ENCODE measurements around the gene PKNOX2.

PKNOX2 gene

DNA sequence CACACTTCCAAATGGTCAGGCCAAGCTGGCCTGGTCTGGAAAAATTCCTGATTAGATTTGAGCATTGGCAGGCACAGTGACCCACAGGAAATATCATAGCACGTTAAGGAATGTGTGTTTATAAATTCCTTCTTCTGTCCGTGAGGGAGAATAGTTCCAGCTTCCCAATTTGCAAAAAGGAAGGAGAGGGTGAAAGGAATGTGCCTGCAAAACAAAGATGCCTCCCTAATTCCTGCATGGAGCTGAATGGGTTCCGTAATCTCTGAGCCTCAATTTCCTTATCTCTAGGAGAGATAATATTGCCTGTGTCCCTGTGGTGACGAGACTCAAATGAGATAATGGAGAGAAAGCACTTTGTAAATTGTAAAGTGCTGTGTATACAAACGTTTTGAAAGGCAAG, 226.4 kb downstream of the PKNOX2 start:
- no peak for DNase-seq

DNA sequence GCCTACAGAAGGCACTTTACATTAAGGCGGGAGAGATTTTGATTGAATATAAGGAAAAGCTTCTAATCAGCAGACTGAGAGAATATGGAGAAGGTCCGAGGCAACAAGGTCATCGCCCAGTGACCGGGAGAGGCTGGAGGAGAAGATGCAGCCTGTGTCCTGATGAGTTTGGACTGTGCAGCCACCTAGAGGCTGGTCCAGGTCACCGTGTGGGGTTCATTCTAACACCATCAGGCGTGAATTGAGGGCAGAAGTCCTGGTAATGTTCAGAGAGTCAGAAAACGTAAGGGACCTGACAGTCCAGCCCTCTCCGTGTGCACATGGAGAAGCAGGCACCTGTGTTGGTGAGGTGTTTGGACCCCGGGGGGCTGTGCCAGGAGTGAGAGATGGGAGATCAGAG, 228.8 kb downstream of the PKNOX2 start:
- no peak for DNase-seq

DNA sequence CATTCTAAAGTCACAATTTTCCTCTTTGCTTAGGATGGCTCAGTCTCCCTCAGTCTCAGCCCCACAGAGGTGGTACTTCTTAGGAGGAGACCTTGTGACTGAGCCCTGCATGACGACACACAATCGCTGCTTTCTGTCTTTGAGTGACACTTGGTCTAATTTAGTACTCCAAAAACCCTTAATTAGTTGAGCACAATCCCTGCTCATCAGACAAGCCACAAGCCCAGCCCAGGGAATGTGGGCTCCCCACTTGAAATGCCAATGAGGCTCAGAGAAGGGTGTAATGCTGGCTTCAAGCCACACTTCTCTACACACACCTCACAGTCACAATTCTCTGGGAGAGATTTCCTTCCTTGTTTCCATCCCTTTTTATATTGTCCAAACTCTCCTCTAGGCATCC, 229.7 kb downstream of the PKNOX2 start:
- DNase-seq, result no peak

DNA sequence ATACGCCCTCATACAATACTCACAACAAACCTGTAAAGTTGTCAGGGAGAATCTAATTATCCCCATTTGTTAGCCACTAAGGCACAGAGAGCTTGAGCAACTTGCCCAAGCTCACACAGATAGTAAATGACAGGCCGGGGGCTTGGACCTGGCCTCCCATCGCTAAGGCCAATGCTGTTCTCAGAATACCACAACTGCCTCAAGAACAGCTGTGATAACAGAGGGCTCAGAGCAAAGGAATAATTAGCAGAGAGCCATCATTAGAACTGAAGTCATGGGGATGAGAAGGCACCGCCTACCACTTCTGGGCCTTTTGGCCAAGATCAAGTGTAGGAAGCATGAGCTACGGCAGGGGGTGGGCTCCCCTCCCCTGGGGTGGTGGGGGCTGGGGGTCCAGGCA, 232.9 kb downstream of the PKNOX2 start:
- DNase-seq, result no peak

DNA sequence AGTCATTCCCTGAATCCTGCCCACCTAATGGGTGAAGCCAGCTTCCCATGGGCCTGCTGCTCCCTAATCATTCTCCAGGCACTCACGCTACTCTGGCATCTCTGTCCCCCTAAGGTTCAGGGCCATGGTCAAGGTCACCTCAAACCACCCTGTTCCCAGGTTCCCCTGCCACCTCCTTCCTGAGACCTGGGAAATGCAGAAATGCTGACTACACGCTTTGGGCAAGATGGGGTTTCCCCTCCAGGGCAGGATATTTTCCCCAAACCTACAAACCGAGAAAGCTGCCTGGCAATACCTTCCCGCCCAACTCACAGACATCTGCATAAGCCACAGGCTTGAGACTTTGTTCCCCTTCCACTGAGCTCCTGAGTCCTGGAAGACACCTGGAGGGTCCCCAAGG, 233.9 kb downstream of the PKNOX2 start:
- DNase-seq, result no peak

DNA sequence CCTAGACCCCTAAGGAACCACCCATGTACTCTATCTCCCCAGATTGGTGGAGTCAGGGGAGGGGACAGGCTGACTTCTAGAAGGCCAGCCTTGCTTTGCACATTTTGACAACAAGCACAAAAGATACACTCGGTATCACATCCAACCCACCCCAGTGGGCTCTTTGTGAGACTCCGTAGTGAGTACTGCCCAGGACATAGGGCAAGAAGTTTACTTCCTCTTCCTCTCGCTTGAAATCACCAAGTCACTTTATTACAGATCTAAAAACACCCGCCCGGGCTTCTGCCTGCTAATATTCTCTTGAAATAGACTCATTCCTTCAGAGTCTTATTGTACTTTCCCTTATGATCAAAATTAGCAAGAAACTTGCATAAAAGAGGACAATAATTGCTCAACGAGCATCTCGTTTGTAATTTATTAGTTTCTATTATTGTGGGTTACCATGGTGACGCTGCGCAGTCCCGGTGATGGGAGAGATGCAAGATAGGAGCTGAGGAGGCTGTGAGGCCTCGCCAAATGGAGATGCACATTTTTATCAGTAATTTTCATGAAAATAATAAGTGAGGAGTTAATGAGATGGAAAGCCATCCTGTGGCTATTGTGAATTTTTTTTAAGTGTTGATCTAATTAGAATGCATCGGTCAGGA, 234.6 kb downstream of the PKNOX2 start:
- no peak for DNase-seq

DNA sequence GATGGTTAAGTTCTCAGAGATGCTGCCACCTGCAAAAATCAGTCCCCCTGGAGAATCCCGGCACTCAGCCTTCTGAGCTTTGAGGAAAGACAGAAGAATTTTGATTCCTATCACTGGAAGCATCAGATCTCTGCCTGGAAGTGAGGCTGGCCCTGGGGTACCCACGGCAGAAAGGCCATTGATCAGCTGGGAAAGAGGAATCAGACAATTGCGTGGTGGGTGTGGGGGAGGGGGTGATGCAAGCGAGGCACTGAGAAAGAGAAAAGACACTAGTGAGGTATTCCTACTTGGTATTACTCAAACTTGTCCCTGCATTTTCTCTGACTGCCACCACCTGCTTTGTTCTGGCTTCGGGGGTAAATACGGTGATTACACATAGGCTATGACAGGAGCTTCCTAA, 235.4 kb downstream of the PKNOX2 start:
- no peak for DNase-seq

DNA sequence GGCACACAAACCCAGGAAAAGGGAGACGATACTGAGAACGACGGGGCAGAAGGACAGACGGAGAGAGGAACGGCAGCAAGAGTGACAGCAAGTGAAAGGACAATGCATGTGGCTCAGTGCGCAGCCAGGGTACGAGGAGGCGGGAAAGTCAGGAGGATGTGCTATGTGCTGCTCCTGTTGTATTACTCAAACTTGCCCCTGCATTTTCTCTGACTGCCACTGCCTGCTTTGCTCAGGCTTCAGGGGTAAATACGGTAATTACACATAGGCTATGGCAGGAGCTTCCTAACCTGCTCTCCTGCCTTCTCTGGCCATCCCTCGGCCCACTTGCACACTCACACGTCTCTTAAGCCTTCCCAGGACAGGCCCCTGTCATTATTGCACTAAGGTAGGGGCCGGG, 236.7 kb downstream of the PKNOX2 start:
- DNase-seq, result no peak

DNA sequence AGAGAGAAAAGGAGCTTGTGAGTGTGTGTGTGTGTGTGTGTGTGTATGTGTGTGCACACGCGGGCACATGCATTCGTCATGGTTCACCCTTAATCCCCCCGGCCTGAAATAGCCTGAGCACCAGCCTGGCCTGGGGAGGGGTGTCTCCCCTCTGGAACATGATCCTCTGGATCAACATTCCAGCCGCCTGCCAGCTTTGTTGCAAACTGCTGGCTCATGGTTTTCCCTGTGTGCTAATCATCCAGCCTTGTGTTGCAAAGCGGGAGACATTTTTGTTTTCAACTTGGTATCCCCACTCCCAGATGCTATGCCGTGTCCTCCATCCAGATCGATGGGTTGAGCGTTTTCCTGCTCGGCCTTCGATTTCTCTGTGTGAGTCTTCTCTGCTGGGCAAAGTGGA, 237.2 kb downstream of the PKNOX2 start:
- DNase-seq, result no peak

DNA sequence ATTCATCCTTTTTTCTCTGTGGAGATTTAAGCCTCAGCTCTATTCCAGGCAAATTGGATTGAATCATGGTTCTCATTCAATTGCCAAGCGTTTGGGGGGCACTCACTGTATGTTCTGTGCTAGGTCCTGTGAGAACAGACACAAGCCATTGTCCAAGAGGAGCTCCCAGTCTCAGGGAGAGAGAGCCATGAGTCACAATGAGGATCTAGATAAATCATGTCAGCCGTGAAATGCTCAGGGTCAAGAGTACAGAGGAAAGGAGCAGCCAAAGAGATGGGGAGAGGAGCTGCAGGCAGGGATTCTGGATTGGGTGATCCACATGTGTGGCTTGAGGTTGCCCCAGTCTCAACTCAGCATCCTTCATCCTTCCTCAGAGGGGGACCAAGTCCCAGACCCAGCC, 237.9 kb downstream of the PKNOX2 start:
- DNase-seq, result no peak

DNA sequence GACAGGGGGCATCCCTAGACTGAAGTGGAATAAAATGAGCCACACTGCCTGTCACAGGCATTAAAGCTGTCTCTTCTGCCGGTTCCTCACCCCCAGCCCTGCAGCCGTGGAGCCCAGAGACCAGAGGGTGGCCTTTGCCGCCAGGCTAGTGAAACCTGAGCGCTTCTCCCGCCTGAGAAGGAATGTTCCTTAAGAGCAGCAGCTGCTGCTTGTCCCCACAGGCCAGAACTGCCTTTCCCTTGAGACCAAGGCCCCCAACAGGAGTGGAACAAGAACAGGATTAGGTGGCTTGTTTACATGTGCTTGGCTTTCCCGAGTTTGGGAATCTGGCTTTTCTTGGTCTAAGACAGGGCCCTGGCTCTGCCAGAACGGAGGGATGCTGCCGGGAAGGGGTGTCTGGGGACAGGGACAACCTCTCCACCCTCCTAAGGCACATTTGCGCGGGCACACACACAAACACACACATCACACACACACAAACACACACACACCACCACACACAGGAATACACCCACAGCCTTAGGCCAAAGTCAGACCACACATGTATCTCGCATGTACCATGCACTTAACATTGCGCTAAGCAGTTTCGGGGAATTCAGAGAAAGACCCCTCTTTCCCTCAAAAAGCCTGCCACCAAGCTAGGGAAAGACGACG, 239.7 kb downstream of the PKNOX2 start:
- DNase-seq, result no peak

DNA sequence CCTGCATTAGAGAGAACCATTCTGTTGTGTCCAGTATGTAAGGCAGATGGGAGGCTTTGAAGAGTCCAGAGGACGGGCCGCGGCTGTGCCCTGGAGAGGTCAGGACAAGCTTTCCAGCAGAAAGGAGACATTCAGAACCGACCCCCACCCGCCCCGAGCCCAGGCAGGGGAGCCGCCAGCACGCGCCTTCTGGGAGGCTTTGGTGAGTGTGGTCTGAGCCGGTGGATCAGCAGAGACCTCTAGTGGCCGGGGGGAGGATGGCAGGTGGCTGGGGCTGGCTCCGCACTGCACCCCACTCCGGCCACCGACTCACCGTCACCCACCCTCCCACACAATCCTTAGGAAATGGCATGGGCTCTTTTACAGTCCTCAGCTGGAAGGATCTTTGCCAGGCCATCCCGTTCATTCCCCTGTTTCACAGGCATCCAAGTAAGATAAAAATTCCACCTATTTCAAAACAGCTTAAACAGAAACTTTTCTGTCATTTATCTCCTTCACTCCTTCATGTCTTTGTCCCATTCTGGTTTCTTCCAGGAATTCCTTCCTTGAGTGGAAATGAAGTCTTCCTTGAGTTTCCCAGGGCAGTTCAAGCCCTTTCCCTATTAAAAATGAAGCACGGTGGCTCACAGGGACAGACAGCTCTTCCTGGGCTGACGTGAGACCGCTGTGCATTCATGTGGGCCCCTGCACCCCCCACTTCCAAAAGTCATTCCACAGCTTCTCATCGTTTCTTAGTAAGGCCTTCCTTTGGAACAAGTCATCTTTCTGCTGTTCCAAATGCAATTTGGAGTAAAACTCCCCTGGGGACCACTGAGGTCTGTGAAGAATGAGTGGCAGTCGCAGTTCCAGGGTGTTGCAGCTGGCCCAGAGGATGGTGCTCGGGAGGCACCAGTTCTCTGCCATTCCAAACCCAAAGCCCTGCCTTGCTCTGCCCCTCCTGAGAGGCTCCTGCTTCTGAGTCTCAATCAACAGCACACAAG, 240.6 kb downstream of the PKNOX2 start:
- DNase-seq, result no peak

DNA sequence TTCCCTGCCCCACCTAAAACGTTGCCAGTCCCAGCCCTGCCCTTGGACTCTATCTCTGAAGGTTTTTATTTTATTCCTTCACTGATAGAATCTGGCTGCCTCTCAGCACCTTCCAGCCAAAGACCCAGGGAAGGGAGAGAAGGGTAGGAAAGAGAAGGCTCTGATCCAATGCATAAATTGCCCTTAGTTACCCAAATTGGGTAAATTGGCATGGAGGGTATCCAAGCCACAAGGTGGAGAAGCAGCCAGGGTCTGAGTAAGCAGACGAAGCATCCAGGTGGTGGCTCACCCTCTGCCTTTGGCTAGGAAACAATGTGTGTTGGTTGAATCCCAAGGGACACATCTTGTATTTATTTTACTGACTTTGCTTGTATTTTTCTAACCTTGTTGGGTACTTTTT, 242.5 kb downstream of the PKNOX2 start:
- no peak for DNase-seq

DNA sequence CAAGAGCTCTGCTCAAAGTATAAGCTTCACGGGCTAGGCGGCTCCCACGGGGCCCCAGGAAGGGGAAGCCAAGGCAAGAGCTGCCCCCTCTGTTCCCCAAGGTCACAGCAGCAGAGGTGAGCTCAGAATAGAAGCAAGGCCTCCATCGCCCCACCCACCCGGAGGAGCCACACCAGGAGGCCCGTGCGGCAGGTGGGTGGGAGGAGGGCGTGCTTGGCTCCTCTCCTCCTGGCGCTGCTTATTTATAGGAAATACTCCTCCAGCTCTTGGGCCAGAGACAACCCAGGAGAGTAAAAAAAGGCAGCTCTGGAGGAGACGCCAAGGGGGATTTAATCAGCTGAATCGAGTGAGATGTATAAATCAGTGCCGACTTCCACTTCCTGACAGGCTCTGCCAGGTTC, 243.8 kb downstream of the PKNOX2 start:
- no peak for DNase-seq

DNA sequence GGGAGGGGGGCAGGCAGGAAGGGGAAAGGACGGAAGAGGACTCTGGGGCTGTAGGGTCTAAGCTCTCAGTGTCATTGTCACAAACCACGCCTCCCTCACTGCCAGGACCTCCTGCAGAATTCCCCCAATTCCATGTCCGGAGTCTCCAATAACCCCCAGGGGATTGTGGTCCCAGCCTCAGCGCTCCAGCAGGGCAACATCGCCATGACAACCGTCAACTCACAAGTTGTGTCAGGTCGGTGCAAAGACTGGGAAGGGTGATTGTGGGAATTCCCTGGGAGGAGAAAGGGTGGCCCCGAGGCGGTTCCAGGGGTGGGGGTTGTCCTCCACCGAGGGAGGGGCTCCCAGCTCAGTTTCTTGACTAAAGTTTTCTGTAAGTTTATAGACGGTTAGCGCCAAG, 245.5 kb downstream of the PKNOX2 start:
- no peak for DNase-seq

DNA sequence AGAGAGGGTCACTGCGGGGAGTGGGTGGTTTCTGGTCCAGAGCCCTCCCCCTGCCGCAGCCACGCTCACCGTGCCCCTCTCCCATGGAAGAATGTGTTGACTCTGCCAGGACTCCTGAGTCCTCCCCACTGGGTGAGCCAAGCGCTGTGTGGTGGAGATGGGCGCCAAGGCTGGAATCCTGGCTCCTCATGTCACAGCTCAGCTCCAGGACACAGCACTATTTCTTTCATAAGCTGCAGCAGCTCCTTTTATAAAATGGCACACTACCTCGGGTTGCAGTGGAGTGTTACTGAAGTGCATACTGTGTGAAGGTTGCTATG, 247.6 kb downstream of the PKNOX2 start:
- DNase-seq, result no peak

DNA sequence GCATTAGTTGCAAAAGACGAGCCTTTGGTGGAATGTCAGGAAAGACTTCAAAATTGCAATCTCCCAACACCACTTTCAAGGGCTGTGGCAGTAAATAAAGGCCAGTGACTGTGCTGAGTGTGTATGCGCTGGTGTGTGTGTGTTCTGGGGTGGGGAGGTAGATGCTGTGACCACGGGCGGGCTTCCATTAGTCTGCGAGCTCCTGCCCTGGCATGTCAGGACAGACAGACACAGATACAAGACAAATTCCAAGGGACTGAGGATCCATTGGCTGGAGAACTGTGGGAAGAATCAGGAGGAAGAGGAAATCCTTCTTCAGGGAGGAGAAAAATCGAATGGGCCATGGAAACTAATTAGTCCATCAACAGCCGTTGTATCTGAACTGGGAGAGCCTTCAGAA, 248.0 kb downstream of the PKNOX2 start:
- no peak for DNase-seq

DNA sequence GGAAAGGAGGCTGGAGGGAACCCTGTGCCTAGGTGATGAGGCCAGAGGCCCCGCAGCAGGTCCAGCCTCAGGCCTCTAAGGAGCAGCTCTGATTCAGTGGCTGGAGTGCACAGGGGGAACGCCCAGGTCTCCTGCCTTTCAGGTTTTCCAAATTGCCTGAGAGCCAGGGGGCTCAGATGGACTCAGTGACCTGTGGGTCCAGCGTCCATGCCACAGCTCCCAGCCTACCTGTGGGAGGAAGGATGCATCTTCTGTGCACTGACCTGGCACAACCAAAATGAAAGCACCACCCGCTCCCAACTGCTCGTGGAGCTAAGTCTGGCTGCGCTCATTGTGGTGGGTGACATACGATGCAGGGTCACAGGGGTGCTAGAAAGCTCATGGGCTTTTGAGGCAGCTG, 248.7 kb downstream of the PKNOX2 start:
- DNase-seq, result no peak

DNA sequence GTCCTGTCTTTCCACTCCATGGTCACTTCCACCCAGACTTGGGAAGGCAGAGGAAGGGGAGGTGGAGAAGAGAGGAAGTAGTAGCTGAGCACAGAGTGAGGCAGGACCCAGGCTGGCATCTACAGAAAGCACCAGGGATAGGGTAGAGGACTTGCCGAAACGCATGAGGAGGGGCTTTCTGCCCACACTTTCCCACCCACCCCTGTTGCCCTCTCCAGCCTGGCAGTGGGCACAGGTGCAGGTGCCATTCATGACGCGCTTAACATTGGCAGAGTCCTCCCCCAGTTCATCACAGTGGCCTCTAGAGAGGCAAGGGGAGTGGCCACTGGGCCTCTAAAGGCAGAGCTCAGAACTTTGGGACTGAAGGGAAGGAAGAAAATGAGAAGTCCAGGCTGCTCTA, 249.6 kb downstream of the PKNOX2 start:
- DNase-seq, result no peak

DNA sequence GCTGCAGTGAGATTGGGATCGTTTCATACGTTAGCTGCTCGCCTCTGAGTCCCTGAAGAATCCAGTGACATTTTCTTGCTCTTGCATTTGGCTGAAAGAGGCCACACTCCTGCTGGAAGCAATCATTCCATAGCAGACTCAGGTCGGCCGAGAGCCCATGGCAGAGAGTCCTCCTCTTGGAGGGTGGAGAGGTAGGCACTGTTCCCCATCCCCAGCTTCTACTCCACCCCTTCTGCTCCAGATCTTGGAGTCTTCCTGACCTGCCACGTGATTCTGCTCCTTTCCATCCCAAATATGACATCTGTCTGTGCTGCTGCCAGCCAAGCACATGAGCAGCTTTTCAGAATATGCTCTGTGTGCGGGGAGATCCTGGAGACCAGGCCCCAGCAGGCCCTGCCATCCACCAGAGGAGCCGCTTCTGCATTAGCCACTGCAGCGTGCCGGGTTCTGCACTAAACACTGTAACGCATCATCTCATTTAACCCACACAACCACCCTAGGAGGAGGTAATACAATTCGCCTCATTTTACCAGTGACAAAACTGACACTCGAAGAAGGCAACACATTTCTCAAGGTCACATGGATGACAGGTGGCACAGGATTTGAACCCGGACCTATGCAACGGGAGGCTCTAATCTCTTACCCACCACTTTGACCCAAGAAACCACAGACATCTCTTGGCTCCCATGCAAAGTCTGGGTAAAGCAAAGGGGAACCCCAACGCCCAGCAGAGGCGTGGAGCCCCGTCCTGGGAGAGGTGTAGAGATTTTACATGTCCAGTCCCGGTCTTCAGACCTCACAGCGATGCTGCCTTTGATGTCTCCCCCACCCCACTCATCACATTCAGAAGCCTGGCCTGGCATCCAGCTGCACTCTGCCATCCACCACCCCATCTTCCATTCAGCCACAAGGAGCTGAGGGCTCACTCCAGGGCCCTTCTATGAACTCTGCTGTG, 252.7 kb downstream of the PKNOX2 start:
- no peak for DNase-seq

DNA sequence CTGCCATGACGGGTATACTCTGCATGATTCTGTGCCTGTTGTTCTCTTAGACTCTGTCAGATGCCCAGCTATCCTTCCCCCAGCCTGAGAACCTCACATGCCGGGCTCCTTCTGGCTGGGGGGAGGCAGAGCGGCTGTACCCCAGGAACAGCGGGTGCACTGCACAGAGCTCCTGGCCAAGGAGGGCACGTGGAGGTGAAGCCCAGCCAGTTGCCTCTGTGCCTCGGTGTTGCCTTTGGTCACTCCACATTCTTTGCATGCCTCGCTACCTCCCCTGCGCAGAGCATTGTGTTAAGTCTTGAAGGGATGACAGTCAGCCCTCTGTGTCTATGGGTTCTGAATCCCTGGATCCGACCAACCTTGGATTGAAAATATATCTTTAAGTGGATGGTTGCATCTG, 253.8 kb downstream of the PKNOX2 start:
- DNase-seq, result no peak

DNA sequence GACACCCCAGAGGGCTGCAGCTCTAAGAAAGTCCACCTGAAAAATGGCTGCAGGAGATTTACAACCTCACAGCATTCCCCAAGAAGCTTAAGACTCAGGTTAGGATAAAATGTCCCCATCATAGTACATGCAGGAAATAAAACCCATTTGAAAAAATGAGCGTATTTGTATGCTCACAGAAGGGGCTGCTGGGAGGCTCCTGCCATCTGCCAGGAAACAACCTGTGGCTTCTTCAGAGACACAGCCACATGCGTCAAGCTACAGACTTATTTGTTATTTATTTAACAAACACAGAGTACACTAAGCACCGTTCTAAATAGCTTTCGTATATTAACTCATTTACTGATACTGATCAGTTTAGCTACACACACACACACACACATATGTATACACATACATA, 258.1 kb downstream of the PKNOX2 start:
- no peak for DNase-seq

DNA sequence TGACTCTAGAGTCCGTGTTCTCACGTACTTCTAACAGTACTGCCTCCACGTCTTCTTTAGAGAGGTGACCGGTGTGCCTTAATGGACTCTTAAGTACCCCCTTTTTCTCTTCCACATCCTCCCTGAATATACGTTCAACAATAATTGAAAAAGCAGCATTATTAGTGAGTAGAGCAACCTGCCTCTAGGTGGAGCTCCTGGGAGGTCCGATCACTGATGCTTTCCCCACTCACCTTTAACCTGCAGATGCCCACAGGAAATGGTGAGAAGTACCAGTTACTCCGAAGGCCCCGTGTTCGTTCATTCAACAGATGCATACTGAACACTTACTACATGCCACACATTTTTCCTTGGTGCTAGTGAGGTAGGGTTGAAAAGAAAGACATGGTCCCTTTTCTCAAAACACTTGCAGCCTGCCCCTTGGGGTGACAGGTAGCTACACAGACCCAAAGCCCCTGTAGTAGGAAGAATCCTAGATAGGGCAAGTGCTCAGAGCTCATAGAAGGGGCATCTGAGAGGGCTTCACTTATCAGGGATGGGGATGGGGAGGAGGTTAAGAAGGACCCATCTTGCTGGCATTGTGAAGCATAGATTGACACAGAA, 258.8 kb downstream of the PKNOX2 start:
- DNase-seq, result no peak
